Panc1 (cell line): ENCODE measurements around the gene ADIRF. TPM values are rescaled to one million over a fixed set of nuclear protein-coding genes. Genes with fewer than 3 reads are reported as not detected.

ENCODE experiments used
- ATAC-seq: fragments of 200-7000 bp; cut with Tn5 transposase; 2 replicates; pipeline ENCODE4 v1.9.1; 2020; ENCODE audit warnings: mild to moderate bottlenecking, moderate library complexity
- BruUV-seq: library from RNA; stranded (reverse); fragments of 400-500 nt; replicated peaks from 2 replicates; lab custom pipeline; 2021; lab: Mats Ljungman, UMichigan
- CTCF ChIA-PET: fragments of 300-600 bp; sonication (Branson Sonifier 250); formaldehyde crosslinking; loops from one replicate; lab custom pipeline; 2022; ENCODE audit warnings: antibody characterized with exemption; lab: Charles Lee
- POLR2A ChIA-PET: fragments of 300-600 bp; sonication (Branson Sonifier 250); formaldehyde crosslinking; loops from one replicate; lab custom pipeline; 2022; ENCODE audit warnings: antibody characterized with exemption; lab: Charles Lee
- DNase-seq: peaks from one replicate; pipeline ENCODE4 v3.0.0-alpha.2; 2010; ENCODE audit warnings: low read depth, low spot score
- H3K27ac ChIP-seq: 2 replicates; pipeline ENCODE4 v1.5.1; 2011; ENCODE audit warnings: mild to moderate bottlenecking, low read length, inconsistent platforms
- H3K27me3 ChIP-seq: fragments of 200-500 bp; sonication (Bioruptor generic); 2 replicates; pipeline ENCODE4 v1.6.0; 2014; ENCODE audit warnings: low read length, inconsistent platforms; ENCODE audit not compliant: control insufficient read depth, insufficient read depth
- H3K36me3 ChIP-seq: fragments of 200-500 bp; sonication (Bioruptor generic); 2 replicates; pipeline ENCODE4 v1.5.1; 2014; ENCODE audit warnings: inconsistent platforms, mild to moderate bottlenecking, low read length, moderate library complexity; ENCODE audit not compliant: control insufficient read depth, insufficient read depth
- H3K4me1 ChIP-seq: 2 replicates; pipeline ENCODE4 v1.5.1; 2011; ENCODE audit warnings: inconsistent platforms, mild to moderate bottlenecking, low read length, moderate library complexity; ENCODE audit not compliant: control insufficient read depth, insufficient read depth
- H3K4me3 ChIP-seq, 2 experiments: 2 replicates each; pipeline ENCODE4 v1.5.1; 2011 to 2012; ENCODE audit warnings: low read depth in 2 of 2, low read length in 2 of 2, mild to moderate bottlenecking in 2 of 2, inconsistent platforms in 1 of 2, moderate library complexity in 1 of 2
- H3K9me3 ChIP-seq: fragments of 200-500 bp; sonication (Bioruptor generic); 2 replicates; pipeline ENCODE4 v1.5.1; 2014; ENCODE audit warnings: low read depth, mild to moderate bottlenecking, inconsistent platforms, low read length, moderate library complexity; ENCODE audit not compliant: control insufficient read depth, insufficient read depth
- POLR2AphosphoS5 ChIP-seq: IDR thresholded peaks from 2 replicates; pipeline ENCODE4 v1.6.1; 2012; ENCODE audit warnings: mild to moderate bottlenecking, low read depth, low read length, moderate library complexity
- SIN3A ChIP-seq: IDR thresholded peaks from 2 replicates; pipeline ENCODE4 v1.6.1; 2012; ENCODE audit warnings: low read depth, mild to moderate bottlenecking, low read length, moderate library complexity, borderline replicate concordance; ENCODE audit not compliant: insufficient read depth
- TCF7L2 ChIP-seq: IDR thresholded peaks from 2 replicates; pipeline ENCODE4 v1.6.1; 2011; ENCODE audit warnings: mild to moderate bottlenecking, low read depth, low read length, inconsistent platforms
- in situ Hi-C: cut with HindIII; loops from 2 replicates; pipeline ENCODE4 v1.10.0; 2016; ENCODE audit warnings: low sequenced_read_pairs, low pct_unique_long_range_greater_than_20kb
- intact Hi-C: fragments of 100-400 bp; cut with micrococcal nuclease; formaldehyde crosslinking; loops from one replicate; pipeline ENCODE4 v1.10.0; 2022; ENCODE audit not compliant: unreplicated experiment
- total RNA-seq: library from RNA; stranded (reverse); gene quantifications from one replicate; pipeline ENCODE4 v1.2.1, GENCODE V29; 2021; ENCODE audit not compliant: unreplicated experiment
- TF ChIP-seq, protein P1 (sequence below), 2 experiments: IDR thresholded peaks; 2 replicates each; pipeline ENCODE4 v1.6.1; 2011 to 2012; ENCODE audit warnings: low read depth in 2 of 2, control low read depth in 1 of 2, low read length in 1 of 2, mild to moderate bottlenecking in 1 of 2, moderate library complexity in 1 of 2; ENCODE audit not compliant: insufficient read depth in 1 of 2
- TF ChIP-seq, protein P2 (sequence below): fragments of 450-650 bp; IDR thresholded peaks from 2 replicates; pipeline ENCODE4 v1.5.1; 2017; ENCODE audit warnings: mild to moderate bottlenecking

Gene ADIRF
- total RNA-seq, 1 experiment from 2014 or later, result 14.8 TPM

DNA sequence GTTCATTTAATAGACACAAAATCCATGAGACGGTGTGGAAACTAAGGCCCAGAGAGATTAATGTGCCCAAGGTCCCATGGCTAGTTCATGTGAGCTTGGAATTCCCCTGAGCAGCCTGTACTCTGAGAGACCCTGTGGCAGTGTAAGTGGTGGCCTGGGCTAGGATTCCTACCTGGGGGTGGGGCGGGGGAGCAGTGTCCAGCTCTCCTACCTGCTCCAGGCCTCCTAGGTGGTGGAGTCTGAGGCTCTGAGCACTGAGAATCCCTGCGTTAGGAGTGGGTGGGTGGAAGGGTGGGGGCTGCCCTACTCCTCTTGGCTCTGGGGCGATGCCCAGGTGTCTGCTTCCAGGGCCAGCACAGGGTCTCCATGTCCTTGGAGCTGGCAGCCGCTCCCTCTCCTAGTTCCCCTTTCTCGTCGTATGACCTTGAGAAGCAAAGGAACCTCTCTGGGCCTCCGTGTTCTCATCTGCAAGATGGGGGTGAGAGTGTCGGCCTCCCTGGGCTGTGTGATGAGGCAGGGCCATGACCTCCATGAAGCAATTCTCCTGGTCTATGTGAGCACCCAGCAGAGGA is 7.3 kb upstream of the ADIRF start:
- no TSS peak for BruUV-seq
- no peak overlapping the region for H3K4me3 ChIP-seq
- no peaks in the 10 kb centered on the region for H3K27me3 ChIP-seq
- ATAC-seq, result no peak
- ChIA-PET CTCF (interaction anchor here (0.6 to 1.4 kb wide), 6 partner anchors 10 to 615 kb away, joined by 3 to 7 read pairs (median 6); no protein-coding TSS in a partner anchor), POLR2A (no interaction called here)
- no peak for TF ChIP-seq POLR2AphosphoS5
- peaks cover 40% of the 10 kb centered on the region for H3K4me1 ChIP-seq
- no peaks in the 10 kb centered on the region for H3K9me3 ChIP-seq
- no peak overlapping the region; the same call in 1 of the 2 replicates for H3K27ac ChIP-seq
- intact Hi-C loops (no loop called here), in situ Hi-C loops (no loop called here)
- no peak for DNase-seq
- no peaks in the 10 kb centered on the region for H3K36me3 ChIP-seq

DNA sequence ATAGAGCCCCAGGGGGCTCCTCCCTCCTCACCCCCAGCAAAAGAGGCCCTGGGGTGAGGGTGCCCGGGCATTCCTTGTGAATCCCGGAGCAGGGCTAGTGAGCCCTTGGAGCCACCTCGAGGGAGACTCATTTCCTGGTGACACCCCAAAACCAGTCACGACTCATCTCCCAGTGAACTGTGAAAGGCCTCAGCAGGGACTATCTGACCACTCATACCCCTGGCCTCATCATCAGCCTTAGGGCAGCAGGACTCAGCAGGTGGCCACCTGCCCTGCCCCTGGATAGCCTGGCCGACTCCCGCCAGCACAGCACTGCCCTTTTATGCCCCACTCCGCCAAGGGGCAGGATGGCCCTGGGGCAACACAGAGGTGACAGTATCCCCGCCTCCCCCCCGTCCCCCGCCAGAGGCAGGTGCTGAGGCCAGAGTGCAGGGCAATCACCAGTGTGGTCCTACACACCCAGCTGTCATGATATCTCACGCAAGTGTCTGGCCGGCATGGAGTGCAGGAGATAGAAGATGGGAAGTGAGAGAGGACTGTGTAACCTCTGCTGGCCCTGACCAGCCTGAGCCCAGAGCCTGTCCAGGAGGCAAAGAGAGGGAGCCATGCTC is 6.7 kb upstream of the ADIRF start:
- intact Hi-C loops, result no loop called here
- H3K4me3 ChIP-seq, result no peak overlapping the region
- ChIA-PET POLR2A (interaction anchor here (0.6 kb wide), 2 partner anchors 24 to 253 kb away, joined by 3 to 4 read pairs; no protein-coding TSS in a partner anchor), CTCF (interaction anchor here (1.4 kb wide), 1 partner anchor 15 kb away, joined by 5 read pairs; no protein-coding TSS in a partner anchor)
- H3K9me3 ChIP-seq, result no peaks in the 10 kb centered on the region
- no peak for TF ChIP-seq SIN3A
- TF ChIP-seq, protein P1, sequence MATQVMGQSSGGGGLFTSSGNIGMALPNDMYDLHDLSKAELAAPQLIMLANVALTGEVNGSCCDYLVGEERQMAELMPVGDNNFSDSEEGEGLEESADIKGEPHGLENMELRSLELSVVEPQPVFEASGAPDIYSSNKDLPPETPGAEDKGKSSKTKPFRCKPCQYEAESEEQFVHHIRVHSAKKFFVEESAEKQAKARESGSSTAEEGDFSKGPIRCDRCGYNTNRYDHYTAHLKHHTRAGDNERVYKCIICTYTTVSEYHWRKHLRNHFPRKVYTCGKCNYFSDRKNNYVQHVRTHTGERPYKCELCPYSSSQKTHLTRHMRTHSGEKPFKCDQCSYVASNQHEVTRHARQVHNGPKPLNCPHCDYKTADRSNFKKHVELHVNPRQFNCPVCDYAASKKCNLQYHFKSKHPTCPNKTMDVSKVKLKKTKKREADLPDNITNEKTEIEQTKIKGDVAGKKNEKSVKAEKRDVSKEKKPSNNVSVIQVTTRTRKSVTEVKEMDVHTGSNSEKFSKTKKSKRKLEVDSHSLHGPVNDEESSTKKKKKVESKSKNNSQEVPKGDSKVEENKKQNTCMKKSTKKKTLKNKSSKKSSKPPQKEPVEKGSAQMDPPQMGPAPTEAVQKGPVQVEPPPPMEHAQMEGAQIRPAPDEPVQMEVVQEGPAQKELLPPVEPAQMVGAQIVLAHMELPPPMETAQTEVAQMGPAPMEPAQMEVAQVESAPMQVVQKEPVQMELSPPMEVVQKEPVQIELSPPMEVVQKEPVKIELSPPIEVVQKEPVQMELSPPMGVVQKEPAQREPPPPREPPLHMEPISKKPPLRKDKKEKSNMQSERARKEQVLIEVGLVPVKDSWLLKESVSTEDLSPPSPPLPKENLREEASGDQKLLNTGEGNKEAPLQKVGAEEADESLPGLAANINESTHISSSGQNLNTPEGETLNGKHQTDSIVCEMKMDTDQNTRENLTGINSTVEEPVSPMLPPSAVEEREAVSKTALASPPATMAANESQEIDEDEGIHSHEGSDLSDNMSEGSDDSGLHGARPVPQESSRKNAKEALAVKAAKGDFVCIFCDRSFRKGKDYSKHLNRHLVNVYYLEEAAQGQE (IDR thresholded peaks at IDR 0.05; ENCODE audit: insufficient read depth in 1 of 2, low read depth in 2 of 2, low read length in 1 of 2), result no peak
- no peak for TF ChIP-seq POLR2AphosphoS5
- TF ChIP-seq TCF7L2, result no peak
- TF ChIP-seq, protein P2, sequence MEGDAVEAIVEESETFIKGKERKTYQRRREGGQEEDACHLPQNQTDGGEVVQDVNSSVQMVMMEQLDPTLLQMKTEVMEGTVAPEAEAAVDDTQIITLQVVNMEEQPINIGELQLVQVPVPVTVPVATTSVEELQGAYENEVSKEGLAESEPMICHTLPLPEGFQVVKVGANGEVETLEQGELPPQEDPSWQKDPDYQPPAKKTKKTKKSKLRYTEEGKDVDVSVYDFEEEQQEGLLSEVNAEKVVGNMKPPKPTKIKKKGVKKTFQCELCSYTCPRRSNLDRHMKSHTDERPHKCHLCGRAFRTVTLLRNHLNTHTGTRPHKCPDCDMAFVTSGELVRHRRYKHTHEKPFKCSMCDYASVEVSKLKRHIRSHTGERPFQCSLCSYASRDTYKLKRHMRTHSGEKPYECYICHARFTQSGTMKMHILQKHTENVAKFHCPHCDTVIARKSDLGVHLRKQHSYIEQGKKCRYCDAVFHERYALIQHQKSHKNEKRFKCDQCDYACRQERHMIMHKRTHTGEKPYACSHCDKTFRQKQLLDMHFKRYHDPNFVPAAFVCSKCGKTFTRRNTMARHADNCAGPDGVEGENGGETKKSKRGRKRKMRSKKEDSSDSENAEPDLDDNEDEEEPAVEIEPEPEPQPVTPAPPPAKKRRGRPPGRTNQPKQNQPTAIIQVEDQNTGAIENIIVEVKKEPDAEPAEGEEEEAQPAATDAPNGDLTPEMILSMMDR, result no peak
- ATAC-seq (no peak), DNase-seq (no peak)
- no peaks in the 10 kb centered on the region for H3K27me3 ChIP-seq
- in situ Hi-C loops, result no loop called here
- H3K4me1 ChIP-seq, result peaks cover 43% of the 10 kb centered on the region
- no TSS peak for BruUV-seq
- no peaks in the 10 kb centered on the region for H3K36me3 ChIP-seq
- no peak overlapping the region for H3K27ac ChIP-seq
